ENCODE measurements around the gene RADIL.

Gene RADIL

DNA sequence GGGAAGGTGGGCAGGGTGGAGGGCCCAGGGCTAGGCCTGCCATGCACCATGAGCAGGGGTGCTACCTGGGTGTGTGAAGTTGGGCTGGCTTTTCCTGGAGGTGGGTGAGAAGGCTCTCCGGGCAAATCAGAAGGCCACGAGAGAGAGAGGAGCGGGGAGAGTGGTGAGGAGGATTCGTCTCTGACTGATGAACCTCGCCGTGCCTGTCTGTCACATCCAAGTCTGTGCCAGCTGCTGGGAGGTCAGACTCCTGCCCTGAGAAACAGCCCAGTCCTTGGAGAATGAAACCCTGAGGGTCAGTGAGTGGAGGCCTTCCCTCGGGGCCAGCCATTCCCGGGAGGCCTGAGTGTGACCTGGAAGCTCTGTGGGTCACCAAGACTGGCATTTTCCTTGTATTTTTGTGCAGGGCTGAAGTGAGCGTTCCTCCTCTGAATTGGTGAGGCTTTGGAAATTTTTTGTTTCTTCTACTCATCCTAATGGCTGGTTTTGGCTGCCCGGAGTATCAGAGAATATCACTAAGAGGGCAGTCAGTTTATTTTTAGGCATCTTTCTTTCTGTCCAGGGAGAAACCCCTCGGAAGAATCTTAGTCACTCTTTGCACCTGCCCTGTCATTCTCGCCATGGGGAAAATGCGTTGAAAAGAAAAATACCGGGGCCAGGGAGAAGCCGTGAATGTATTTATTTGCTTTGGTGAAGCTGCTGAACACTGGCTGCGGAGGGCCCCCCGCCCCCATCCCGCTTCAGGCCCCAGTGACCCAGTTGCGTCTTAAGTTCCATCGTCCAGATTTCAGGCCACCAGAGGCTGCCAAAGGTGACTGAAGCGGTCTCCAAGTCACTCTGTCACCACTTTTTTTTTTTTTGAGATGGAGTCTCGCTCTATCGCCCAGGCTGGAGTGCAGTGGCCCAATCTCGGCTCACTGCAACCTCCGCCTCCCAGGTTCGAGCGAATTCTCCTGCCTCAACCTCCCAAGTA lies 114.6 kb downstream of the RADIL start:
- DNase-seq = no peak

- no peak for DNase-seq
These were observed 116.6 kb downstream of the RADIL start for GRCh38 chr7:4766666-4767519.

GRCh38 chr7:4765776-4766490 lies 117.6 kb downstream of the RADIL start:
- DNase-seq = no peak

DNA sequence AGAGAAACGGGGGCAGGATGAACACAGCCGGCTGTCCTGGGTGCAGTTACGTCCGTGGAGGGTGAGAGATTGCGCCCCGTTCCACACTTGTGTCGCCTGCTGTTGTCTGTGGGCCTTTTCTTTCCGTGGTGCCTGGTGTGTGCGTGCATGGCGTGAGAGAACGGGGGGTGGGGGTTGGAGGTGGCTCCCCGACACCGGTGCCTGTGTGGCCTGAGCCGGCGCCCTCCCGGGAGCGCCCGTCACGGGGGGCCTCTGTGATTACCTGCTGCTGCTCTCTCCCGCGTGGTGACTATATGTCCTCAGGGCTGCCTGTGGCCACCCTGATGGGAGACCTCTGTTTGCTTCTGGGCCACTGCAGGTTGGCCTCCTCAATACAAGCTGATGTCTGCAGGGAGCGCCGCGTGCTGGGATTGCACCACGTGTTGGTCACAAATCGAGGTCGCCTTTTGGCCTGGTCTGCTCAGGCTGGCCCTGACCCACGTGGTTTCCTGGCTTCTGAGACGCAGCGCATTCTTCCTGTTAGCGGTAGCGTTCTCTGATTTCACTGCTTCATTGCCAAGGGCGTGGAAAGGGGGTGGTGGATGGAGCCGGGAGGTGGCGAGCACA lies 119.0 kb downstream of the RADIL start:
- DNase-seq = no peak

GRCh38 chr7:4763794-4764185 lies 119.7 kb downstream of the RADIL start:
- no peak for DNase-seq

DNA sequence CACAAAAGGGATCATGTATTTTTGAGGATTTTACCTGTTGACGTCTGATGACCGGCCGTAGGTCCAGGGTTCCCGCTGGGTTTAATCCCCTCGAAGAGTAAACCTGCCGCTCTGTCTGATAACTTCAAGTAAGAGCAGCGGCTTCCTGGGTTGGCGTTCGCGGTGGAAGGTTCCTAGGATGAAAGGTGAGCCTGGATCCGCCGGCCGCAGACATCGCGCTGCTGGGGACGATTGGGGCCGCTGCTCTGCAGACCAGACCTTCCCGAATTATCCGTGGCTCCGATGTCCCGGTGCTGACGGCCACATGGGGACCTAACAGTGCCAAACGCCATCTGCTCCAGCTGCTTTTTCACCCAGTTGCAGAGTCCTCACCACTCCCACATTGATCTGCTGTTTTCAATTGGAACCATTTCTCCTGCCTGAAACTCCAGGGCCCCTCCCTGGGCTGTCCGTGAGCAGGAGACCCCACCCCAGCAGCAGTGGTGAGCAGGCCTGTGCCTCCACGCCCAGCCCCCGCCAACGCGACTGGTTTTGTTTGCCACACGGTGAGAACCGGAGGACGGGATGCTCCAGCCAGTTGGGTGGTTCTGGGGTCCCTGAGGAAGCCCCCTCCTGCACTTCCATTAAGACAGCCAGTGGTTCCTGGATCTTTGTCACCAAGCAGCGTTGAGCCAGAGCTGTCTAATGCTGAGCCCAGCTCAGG lies 120.3 kb downstream of the RADIL start:
- no peak for DNase-seq

- DNase-seq = no peak
These were observed 121.1 kb downstream of the RADIL start for GRCh38 chr7:4762121-4763055.

DNA sequence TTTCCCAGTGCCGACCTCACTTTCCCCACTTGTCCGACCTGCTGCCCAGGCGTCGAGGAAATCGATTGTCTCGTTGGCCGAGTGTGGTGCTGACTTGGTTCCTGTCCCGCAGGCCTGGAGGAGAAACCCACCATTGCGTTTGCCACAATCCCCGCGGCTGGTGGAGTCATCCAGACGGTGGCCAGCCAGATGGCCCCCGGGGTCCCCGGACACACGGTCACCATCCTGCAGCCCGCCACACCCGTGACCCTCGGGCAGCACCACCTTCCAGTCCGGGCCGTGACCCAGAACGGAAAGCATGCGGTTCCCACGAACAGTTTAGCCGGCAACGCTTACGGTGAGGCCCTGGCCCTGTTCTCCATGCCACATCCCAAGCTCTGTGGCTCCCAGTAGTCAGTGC lies 122.6 kb downstream of the RADIL start:
- DNase-seq = no peak

GRCh38 chr7:4759211-4759610 lies 124.3 kb downstream of the RADIL start:
- no peak for DNase-seq

GRCh38 chr7:4758791-4759190 lies 124.7 kb downstream of the RADIL start:
- DNase-seq = no peak

- DNase-seq = no peak
These were observed 125.4 kb downstream of the RADIL start for GRCh38 chr7:4758111-4758510.

DNA sequence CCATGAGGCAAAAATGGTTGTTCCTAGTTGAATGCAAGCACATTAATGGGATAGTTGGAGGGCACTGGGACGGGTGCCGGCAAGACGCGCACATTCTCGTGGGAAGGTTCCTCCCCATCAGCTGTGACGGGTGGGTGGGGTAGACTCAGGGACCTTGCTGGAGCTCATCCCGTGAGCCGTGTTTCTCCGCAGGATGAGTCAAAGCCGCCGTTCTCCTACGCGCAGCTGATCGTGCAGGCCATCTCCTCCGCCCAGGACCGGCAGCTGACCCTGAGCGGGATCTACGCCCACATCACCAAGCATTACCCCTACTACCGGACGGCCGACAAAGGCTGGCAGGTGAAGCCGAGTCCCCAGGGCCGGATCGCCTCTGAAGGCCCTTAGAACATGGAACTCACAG lies 128.5 kb downstream of the RADIL start:
- no peak for DNase-seq

- no peak for DNase-seq
These were observed 129.0 kb downstream of the RADIL start for GRCh38 chr7:4754433-4755010.

GRCh38 chr7:4753598-4754432 lies 129.7 kb downstream of the RADIL start:
- DNase-seq = peak; percentile 86

GRCh38 chr7:4751398-4751947 lies 132.0 kb downstream of the RADIL start:
- DNase-seq = no peak

DNA sequence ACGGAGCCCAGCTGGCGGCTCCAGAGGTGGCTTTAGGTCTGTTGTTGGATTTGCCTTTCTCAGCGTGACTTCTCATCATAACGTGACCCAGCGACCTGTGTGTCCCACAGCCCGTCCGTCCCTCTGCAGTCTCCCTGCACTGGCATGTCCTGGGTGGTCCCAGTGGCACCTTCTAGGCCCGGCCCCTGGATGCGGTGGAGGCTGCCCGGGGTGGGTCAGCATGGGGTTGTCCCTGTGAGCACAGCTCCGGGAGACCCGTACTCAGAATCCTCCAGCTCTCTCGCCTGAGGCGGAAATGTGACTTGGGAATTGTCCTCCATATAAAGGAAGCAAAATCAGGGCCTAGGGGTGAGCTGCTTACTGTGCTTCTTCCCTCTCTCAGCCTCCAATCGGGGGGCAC lies 133.7 kb downstream of the RADIL start:
- DNase-seq = no peak

DNA sequence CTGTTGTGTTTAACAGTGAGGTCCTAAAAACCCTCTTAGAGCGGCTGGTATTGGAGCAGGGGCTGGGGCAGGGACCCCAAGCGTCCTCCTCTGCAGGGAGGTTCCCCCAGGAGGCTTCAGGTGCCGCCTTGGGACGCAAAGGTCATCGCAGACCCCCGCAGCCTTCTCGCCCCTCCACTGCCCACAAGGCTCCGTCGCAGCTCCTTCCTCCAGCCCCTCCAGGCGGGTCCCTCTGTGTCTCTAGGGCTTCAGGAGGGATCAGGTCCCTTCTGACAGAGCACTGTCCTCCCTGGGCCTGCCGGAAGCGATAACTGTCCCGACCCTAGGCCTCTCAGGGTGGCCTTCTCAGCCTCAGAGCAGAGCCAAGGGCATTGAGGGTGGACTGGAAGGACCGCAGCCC lies 134.2 kb downstream of the RADIL start:
- no peak for DNase-seq
